SH-SY5Y (cell line): ENCODE results near the gene C2CD4C.

Experiments used
- GATA2 ChIP-seq: IDR thresholded peaks from 2 replicates; pipeline ENCODE4 v1.6.1; 2011; ENCODE audit warnings: mild to moderate bottlenecking, low read depth, low read length
- GATA3 ChIP-seq: IDR thresholded peaks from 2 replicates; pipeline ENCODE4 v1.6.1; 2011; ENCODE audit warnings: low read depth, mild to moderate bottlenecking, low read length, moderate library complexity

- no peak for TF ChIP-seq GATA2
- no peak for TF ChIP-seq GATA3
These were observed 48.7 kb upstream of the C2CD4C start for GRCh38 chr19:457636-458035.
